ENCODE results near the gene SLC40A1. TPM values are rescaled to one million over a fixed set of nuclear protein-coding genes. Genes with fewer than 3 reads are reported as not detected.

The SLC40A1 gene
- total RNA-seq, 4 donors from 2014 or later = 5.4 to 34.1 (median 19.1) TPM

GRCh38 chr2:189534854-189535832 is 45.4 kb downstream of the SLC40A1 start:
- WGBS, 2 donors = 44 to 48% methylated on average over 1 of the region's 1 CpG
- TF ChIP-seq POLR2A (IDR thresholded peaks at IDR 0.05) (no peak), CTCF (IDR thresholded peaks at IDR 0.05) (no peak)
- H3K27ac ChIP-seq = peak overlapping the region in 3 of 4 donors; percentile 10 to 57 (median 44)
- no peaks in the 10 kb centered on the region for H3K9me3 ChIP-seq
- no peak overlapping the region for H3K4me3 ChIP-seq
- H3K4me1 ChIP-seq = peaks cover 0 to 26% (median 6%) of the 10 kb centered on the region in 3 donors
- no peak for DNase-seq
- intact Hi-C loops (cut with DNase I) = no loop called here
- no peaks in the 10 kb centered on the region for H3K27me3 ChIP-seq
- H3K36me3 ChIP-seq = no peaks in the 10 kb centered on the region

- no peaks in the 10 kb centered on the region for H3K9me3 ChIP-seq
- peak overlapping the region in 2 of 4 donors; percentile 10 to 57 for H3K27ac ChIP-seq
- no peaks in the 10 kb centered on the region for H3K36me3 ChIP-seq
- 65 to 66% methylated on average over 6 of the region's 6 CpGs for WGBS, 2 donors
- no peaks in the 10 kb centered on the region for H3K27me3 ChIP-seq
- TF ChIP-seq POLR2A (IDR thresholded peaks at IDR 0.05) = no peak
- no peak for TF ChIP-seq CTCF (IDR thresholded peaks at IDR 0.05)
- H3K4me1 ChIP-seq = peaks cover 0 to 22% (median 6%) of the 10 kb centered on the region in 3 donors
- no peak overlapping the region for H3K4me3 ChIP-seq
- intact Hi-C loops (cut with DNase I) = no loop called here
- DNase-seq = no peak
Observed at GRCh38 chr2:189533288-189534035, 47.1 kb downstream of the SLC40A1 start.

- H3K27ac ChIP-seq = no peak overlapping the region
- 88 to 95% methylated on average over 3 of the region's 3 CpGs for WGBS, 2 donors
- H3K4me1 ChIP-seq = peaks cover 0 to 32% (median 13%) of the 10 kb centered on the region in 3 donors
- H3K9me3 ChIP-seq = no peaks in the 10 kb centered on the region
- H3K36me3 ChIP-seq = no peaks in the 10 kb centered on the region
- no peak for DNase-seq
- TF ChIP-seq POLR2A (IDR thresholded peaks at IDR 0.05) (no peak), CTCF (IDR thresholded peaks at IDR 0.05) (no peak)
- intact Hi-C loops (cut with DNase I) = no loop called here
- no peak overlapping the region for H3K4me3 ChIP-seq
- H3K27me3 ChIP-seq = no peaks in the 10 kb centered on the region
Observed at GRCh38 chr2:189530965-189531637, 49.5 kb downstream of the SLC40A1 start.

GRCh38 chr2:189528617-189529016 is 52.0 kb downstream of the SLC40A1 start:
- no peak for DNase-seq
- Histone ChIP-seq H3K27me3 (no peaks in the 10 kb centered on the region), H3K4me3 (no peak overlapping the region), H3K4me1 (peaks cover 0 to 16% (median 7%) of the 10 kb centered on the region in 3 donors), H3K9me3 (no peaks in the 10 kb centered on the region), H3K36me3 (no peaks in the 10 kb centered on the region), H3K27ac (no peak overlapping the region)
- 81 to 84% methylated on average over 3 of the region's 3 CpGs for WGBS, 2 donors
- TF ChIP-seq CTCF (IDR thresholded peaks at IDR 0.05) (no peak), POLR2A (IDR thresholded peaks at IDR 0.05) (no peak)
- intact Hi-C loops (cut with DNase I) = no loop called here
